ENCODE results near the gene BEGAIN. TPM values are rescaled to one million over a fixed set of nuclear protein-coding genes. Genes with fewer than 3 reads are reported as not detected.
A peak's percentile ranks its signal among the peaks of the same experiment; 100 is the strongest.

The BEGAIN gene
- total and polyA plus RNA-seq, 2 donors = 0.42 to 1.0 TPM

DNA sequence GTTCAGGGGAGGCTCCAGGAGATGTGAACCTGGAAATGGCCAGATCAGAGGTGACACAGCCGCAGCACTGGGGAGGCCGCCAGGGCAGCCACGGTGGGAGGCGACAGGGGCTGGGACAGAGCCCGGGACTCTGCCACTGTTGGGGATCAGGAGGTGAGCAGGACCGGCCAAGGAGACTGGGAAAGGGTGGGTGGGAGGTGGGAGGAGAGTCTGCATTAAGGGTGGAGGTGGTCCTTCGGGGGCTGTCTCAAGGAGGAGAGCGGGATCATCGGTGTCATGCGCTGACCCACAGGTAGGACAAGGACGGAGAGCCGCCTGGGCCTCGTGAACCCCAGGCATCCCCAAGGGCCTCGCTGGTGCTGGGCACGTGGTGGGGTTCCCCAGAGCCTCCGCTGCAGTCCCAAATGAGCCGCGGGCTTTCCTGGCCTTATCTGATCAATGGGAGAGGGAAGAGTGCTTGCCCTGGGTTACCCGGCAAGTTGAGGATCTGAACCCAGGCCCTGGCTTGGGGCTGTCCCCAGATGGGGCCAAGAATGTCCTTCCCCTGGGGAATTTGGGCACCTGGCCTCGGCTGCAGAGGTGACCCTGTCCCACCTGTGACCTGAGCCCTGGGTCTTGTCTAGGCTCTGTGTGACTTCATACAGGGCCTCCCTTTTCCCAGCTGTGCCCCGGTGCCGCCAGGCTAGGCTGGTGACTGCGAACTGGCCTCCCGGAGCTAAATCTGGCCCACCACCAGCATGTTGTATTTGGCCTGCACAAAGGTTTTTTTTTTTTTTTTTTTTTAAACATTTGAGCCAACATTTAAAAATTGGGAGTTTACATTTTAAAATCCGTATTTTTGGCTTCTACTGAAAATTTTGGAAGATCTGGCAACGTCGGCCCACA, 13.2 kb downstream of the BEGAIN start:
- Histone ChIP-seq H3K4me3 (ENCODE audit: low read length in 2 of 2) (no peak overlapping the region), H3K27me3 (ENCODE audit: control insufficient read depth in 2 of 2, insufficient read depth in 1 of 2, low read length in 1 of 2) (peaks cover 24 to 48% of the 10 kb centered on the region in 2 donors), H3K9me3 (ENCODE audit: control insufficient read depth in 2 of 2, insufficient read depth in 1 of 2, low read length in 1 of 2) (no peaks in the 10 kb centered on the region), H3K36me3 (ENCODE audit: control insufficient read depth in 2 of 2, insufficient read depth in 2 of 2, low read length in 1 of 2) (no peaks in the 10 kb centered on the region), H3K27ac (ENCODE audit: low read depth in 1 of 2, low read length in 1 of 2) (no peak overlapping the region), H3K4me1 (ENCODE audit: control insufficient read depth in 2 of 2, insufficient read depth in 2 of 2, low read length in 2 of 2) (peaks cover 0 to 15% of the 10 kb centered on the region in 2 donors)
- DNase-seq (ENCODE audit: low read depth in 6 of 9, low spot score in 9 of 9) = no peak
- WGBS = 96% methylated on average over 27 of the region's 27 CpGs

DNA sequence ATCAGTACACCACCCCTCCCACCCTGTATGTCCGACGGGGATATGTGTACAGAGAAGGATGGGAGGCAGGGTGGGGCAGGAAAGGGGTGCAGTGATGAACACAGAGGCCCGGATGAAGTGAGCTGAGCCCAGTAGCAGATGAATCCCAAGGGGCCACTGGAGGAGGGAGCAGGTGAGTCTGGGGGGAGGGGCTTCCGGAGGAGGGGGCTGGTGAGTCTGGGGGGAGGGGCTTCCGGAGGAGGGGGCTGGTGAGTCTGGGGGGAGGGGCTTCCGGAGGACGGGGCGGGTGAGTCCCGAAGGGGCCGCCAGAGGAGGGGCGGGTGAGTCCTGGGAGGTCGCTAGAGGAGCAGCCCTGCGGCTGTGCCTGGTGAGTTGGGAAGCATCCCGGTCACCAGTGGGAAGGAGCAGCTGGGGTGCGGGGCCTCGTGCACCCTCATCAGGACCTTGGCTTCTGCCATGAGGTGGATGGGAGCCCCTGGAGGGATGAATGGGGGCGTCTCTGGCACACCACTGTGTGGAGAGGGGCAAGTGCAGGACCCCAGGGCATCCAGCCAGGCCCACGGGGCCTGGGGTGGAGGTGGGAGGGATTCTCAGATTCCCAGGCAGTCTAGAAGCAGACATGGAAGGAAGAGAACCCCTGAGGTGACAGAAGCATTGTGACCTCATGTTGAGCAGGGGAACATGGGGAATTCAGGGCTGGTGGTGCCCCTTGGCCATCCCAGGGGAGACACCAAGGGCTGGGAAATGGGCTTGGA, 14.0 kb downstream of the BEGAIN start:
- WGBS = 30% methylated on average over 17 of the region's 18 CpGs

DNA sequence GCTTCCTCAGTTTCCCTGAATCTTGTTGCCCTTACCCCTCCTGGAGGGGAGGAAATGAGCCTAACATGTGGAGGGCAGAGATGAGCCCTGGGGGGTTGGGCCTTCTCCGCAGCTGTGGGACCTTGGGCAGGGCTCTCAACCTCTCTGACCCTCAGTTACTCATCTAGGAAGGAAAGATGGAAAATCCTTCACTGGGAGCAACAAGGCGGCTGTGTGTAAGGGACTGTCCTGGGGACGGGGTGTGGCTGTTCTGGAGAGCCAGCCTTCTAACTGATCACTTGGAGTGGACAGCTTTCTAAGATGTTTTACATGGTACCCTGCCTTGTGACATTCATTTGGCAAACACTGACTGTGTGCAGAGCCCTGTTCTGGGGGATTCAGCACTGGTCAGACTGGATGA, 14.7 kb downstream of the BEGAIN start:
- H3K27ac ChIP-seq (ENCODE audit: low read depth in 1 of 2, low read length in 1 of 2) = no peak overlapping the region
- H3K27me3 ChIP-seq (ENCODE audit: control insufficient read depth in 2 of 2, insufficient read depth in 1 of 2, low read length in 1 of 2) = peaks cover 39 to 61% of the 10 kb centered on the region in 2 donors
- no peaks in the 10 kb centered on the region for H3K36me3 ChIP-seq (ENCODE audit: control insufficient read depth in 2 of 2, insufficient read depth in 2 of 2, low read length in 1 of 2)
- peak in 1 of 9 donors; percentile 11 for DNase-seq (ENCODE audit: low read depth in 6 of 9, low spot score in 9 of 9)
- 97% methylated on average over 3 of the region's 3 CpGs for WGBS
- peaks cover 11 to 17% of the 10 kb centered on the region in 2 donors for H3K4me1 ChIP-seq (ENCODE audit: control insufficient read depth in 2 of 2, insufficient read depth in 2 of 2, low read length in 2 of 2)
- no peaks in the 10 kb centered on the region for H3K9me3 ChIP-seq (ENCODE audit: control insufficient read depth in 2 of 2, insufficient read depth in 1 of 2, low read length in 1 of 2)
- H3K4me3 ChIP-seq (ENCODE audit: low read length in 2 of 2) = no peak overlapping the region

More for the DNA sequence above, 14.0 kb downstream of the BEGAIN start:
- Histone ChIP-seq H3K27ac (ENCODE audit: low read depth in 1 of 2, low read length in 1 of 2) (no peak overlapping the region), H3K4me3 (ENCODE audit: low read length in 2 of 2) (no peak overlapping the region), H3K9me3 (ENCODE audit: control insufficient read depth in 2 of 2, insufficient read depth in 1 of 2, low read length in 1 of 2) (no peaks in the 10 kb centered on the region), H3K4me1 (ENCODE audit: control insufficient read depth in 2 of 2, insufficient read depth in 2 of 2, low read length in 2 of 2) (peaks cover 7 to 17% of the 10 kb centered on the region in 2 donors), H3K36me3 (ENCODE audit: control insufficient read depth in 2 of 2, insufficient read depth in 2 of 2, low read length in 1 of 2) (no peaks in the 10 kb centered on the region), H3K27me3 (ENCODE audit: control insufficient read depth in 2 of 2, insufficient read depth in 1 of 2, low read length in 1 of 2) (peaks cover 32 to 56% of the 10 kb centered on the region in 2 donors)
- peak in 6 of 9 donors; percentile 11 to 54 (median 28) for DNase-seq (ENCODE audit: low read depth in 6 of 9, low spot score in 9 of 9)

DNA sequence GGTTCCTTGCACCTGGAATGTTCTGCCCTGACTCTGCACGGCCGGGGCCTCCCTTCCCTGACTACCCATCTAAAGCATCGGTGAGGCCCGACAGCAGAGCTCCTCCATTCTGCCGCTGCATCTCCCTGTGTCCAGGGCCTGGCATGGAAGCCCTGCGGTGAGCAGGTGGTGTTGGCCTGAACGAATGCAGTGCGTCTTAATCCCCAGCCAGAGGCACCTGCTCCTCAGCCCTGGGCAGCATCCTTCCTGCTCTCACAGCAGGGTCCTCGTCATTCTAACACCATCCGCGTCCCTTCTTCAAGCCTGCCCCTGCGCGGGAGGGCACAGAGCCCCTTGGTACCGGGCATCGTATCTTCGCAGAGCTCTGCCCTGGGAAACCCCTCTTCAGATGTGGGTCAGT, 15.4 kb downstream of the BEGAIN start:
- Histone ChIP-seq H3K27ac (ENCODE audit: low read depth in 1 of 2, low read length in 1 of 2) (no peak overlapping the region), H3K9me3 (ENCODE audit: control insufficient read depth in 2 of 2, insufficient read depth in 1 of 2, low read length in 1 of 2) (peaks cover 0 to 4% of the 10 kb centered on the region in 2 donors), H3K36me3 (ENCODE audit: control insufficient read depth in 2 of 2, insufficient read depth in 2 of 2, low read length in 1 of 2) (no peaks in the 10 kb centered on the region), H3K4me1 (ENCODE audit: control insufficient read depth in 2 of 2, insufficient read depth in 2 of 2, low read length in 2 of 2) (peaks cover 11 to 21% of the 10 kb centered on the region in 2 donors), H3K4me3 (ENCODE audit: low read length in 2 of 2) (no peak overlapping the region), H3K27me3 (ENCODE audit: control insufficient read depth in 2 of 2, insufficient read depth in 1 of 2, low read length in 1 of 2) (peaks cover 46 to 68% of the 10 kb centered on the region in 2 donors)
- 93% methylated on average over 16 of the region's 16 CpGs for WGBS
- no peak for DNase-seq (ENCODE audit: low read depth in 6 of 9, low spot score in 9 of 9)

DNA sequence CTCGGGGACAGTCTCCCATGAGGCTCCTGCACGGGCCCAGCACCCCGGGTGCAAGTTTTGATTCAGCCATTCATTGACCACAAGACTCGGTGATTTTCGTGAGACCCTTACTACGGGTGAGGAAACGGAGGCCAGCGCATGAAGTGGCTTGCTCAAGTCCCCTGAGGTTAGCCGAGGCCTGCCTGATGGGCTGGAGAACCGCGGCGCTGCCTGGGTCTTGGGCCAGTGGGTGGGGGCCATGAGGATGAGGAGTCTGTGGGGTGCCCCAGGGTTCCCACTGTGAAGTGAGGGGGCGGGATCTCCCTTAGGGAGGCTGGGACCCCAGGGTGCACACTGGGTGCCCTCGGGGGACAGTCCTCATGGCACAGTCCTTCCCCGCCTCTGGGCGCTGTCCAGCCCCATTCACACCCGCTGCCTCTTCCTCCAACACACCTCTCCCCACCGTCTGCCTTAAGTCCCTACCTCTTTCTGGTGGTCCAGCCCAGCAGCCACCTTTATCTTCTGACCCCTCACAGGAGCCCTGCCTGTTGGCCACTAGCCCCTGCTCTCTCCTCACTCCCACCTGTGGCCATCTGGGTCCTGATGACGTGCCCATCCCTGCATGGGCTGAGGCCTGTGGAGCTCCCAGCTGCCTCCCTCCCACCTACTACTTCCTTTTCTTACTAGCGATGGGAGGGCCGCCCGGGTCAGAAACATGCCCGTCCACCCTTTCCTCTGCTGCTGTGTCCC, 16.3 kb downstream of the BEGAIN start:
- WGBS = 87% methylated on average over 23 of the region's 23 CpGs
- DNase-seq (ENCODE audit: low read depth in 6 of 9, low spot score in 9 of 9) = no peak
- Histone ChIP-seq H3K27ac (ENCODE audit: low read depth in 1 of 2, low read length in 1 of 2) (no peak overlapping the region), H3K4me3 (ENCODE audit: low read length in 2 of 2) (no peak overlapping the region), H3K9me3 (ENCODE audit: control insufficient read depth in 2 of 2, insufficient read depth in 1 of 2, low read length in 1 of 2) (peaks cover 0 to 5% of the 10 kb centered on the region in 2 donors), H3K4me1 (ENCODE audit: control insufficient read depth in 2 of 2, insufficient read depth in 2 of 2, low read length in 2 of 2) (peaks cover 11 to 21% of the 10 kb centered on the region in 2 donors), H3K27me3 (ENCODE audit: control insufficient read depth in 2 of 2, insufficient read depth in 1 of 2, low read length in 1 of 2) (peaks cover 55 to 78% of the 10 kb centered on the region in 2 donors), H3K36me3 (ENCODE audit: control insufficient read depth in 2 of 2, insufficient read depth in 2 of 2, low read length in 1 of 2) (no peaks in the 10 kb centered on the region)

DNA sequence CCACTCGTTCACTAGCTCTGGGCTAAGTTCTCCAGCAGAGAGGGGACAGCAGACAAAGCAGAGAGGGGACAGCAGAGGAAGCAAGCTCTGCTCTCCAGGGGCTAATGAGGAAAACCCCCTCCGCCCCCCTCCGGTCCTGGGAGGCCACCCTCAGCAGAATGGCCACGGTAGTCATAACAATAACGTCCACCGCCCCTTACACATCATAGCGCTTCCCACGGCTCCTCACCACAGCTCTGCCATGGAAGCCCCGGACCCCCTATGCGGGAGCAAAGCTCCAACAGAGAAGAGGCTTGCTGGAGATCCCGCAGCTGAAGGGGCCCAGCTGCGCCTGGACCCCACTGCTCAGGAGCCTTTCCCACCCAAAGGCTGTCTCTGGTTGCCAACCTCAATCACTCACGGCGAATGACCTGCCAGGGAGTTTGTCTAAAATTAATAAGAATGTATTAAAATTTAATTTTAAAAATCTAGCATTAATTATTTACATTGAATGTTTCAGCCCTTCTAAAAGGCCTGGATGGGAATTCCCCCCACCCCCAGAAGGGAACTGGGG, 17.4 kb downstream of the BEGAIN start:
- H3K9me3 ChIP-seq (ENCODE audit: control insufficient read depth in 2 of 2, insufficient read depth in 1 of 2, low read length in 1 of 2) = peaks cover 0 to 5% of the 10 kb centered on the region in 2 donors
- H3K27me3 ChIP-seq (ENCODE audit: control insufficient read depth in 2 of 2, insufficient read depth in 1 of 2, low read length in 1 of 2) = peaks cover 62 to 89% of the 10 kb centered on the region in 2 donors
- H3K4me1 ChIP-seq (ENCODE audit: control insufficient read depth in 2 of 2, insufficient read depth in 2 of 2, low read length in 2 of 2) = peaks cover 11 to 21% of the 10 kb centered on the region in 2 donors
- no peak for DNase-seq (ENCODE audit: low read depth in 6 of 9, low spot score in 9 of 9)
- WGBS = 64% methylated on average over 14 of the region's 14 CpGs
- H3K36me3 ChIP-seq (ENCODE audit: control insufficient read depth in 2 of 2, insufficient read depth in 2 of 2, low read length in 1 of 2) = no peaks in the 10 kb centered on the region
- H3K4me3 ChIP-seq (ENCODE audit: low read length in 2 of 2) = no peak overlapping the region
- H3K27ac ChIP-seq (ENCODE audit: low read depth in 1 of 2, low read length in 1 of 2) = no peak overlapping the region

DNA sequence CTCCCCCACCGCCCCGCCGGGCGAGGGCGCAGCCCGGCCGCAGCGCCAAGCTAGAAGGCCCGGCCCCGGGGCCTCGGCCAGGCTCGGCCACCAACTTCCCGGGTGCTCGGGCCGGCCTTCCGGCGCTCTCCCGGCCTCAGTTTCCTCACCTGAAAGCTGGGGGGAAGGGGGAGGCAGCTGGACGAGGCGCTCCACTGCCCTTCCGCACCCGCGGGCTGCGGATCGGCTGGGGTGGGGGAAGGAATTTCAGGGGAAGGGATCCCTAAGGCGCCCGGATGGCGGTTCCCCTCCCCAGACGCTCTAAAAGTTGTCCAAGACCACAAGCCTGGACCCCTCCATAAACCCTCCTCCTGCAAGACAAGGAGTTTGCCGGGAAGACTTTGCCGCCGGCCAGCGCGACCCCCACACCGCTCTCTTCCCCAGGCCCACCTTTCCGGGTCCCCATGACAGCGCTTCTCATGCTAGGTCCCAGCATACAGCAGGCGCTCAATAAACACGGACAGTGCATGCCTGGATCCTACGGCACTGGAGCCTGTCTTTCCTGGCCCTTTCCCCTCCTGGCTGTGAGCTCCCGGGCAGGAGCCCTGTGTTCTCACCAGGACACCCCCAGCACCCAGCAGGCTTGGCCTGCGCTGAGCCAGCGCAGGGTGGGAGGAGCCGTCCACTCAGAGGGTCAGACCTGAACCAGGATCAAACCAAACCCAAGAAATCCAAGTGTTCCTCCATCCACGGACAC, 18.1 kb downstream of the BEGAIN start:
- Histone ChIP-seq H3K36me3 (ENCODE audit: control insufficient read depth in 2 of 2, insufficient read depth in 2 of 2, low read length in 1 of 2) (no peaks in the 10 kb centered on the region), H3K4me1 (ENCODE audit: control insufficient read depth in 2 of 2, insufficient read depth in 2 of 2, low read length in 2 of 2) (peaks cover 11 to 21% of the 10 kb centered on the region in 2 donors), H3K4me3 (ENCODE audit: low read length in 2 of 2) (peak overlapping the region in 1 of 2 donors; percentile 26), H3K9me3 (ENCODE audit: control insufficient read depth in 2 of 2, insufficient read depth in 1 of 2, low read length in 1 of 2) (peaks cover 0 to 5% of the 10 kb centered on the region in 2 donors), H3K27me3 (ENCODE audit: control insufficient read depth in 2 of 2, insufficient read depth in 1 of 2, low read length in 1 of 2) (peaks cover 67 to 92% of the 10 kb centered on the region in 2 donors), H3K27ac (ENCODE audit: low read depth in 1 of 2, low read length in 1 of 2) (no peak overlapping the region)
- no peak for DNase-seq (ENCODE audit: low read depth in 6 of 9, low spot score in 9 of 9)
- WGBS = 12% methylated on average over 45 of the region's 45 CpGs
